Endometrial microvascular endothelial cells (primary cell): Measurements from ENCODE around the gene SDF2L1. TPM values are rescaled to one million over a fixed set of nuclear protein-coding genes. Genes with fewer than 3 reads are reported as not detected.
"Not testable (repeated sequence)": the region's sequence is repeated elsewhere in the genome, so short reads cannot be mapped to it uniquely, and the experiment has no call there.

Source experiments
- in situ Hi-C: cut with HindIII; loops from 2 replicates; pipeline ENCODE4 v1.10.0; 2017; ENCODE audit warnings: low sequenced_read_pairs, low pct_unique_long_range_greater_than_20kb; ENCODE audit errors: inconsistent ontology term
- total RNA-seq: library from RNA; depleted of rRNA; stranded (reverse); fragments of >200 nt; gene quantifications from one replicate; pipeline ENCODE4 v1.2.3, GENCODE V29; 2015; ENCODE audit errors: inconsistent ontology term

SDF2L1 gene
- total RNA-seq, 1 donor from 2014 or later, result 57.4 TPM

DNA sequence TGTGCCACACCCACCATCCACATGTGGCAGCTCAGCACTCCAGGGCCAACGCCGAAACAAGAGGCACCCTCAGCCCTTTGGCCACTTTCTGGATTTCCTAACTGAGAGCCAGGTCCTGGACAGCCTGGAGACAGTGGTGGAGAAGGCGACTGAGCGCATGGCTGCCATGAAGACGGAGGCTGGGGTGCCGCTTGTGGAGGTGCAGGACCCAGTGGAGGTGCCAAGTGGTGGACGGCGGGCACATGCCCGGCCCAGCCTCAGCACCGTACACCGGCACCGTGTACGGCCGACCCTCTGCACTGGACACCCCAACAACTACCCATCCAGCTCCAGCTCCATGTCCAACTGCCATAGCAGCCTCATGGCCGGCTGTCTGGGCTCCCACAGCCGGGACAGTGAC lies 8.0 kb upstream of the SDF2L1 start:
- in situ Hi-C loops, result no loop called here

DNA sequence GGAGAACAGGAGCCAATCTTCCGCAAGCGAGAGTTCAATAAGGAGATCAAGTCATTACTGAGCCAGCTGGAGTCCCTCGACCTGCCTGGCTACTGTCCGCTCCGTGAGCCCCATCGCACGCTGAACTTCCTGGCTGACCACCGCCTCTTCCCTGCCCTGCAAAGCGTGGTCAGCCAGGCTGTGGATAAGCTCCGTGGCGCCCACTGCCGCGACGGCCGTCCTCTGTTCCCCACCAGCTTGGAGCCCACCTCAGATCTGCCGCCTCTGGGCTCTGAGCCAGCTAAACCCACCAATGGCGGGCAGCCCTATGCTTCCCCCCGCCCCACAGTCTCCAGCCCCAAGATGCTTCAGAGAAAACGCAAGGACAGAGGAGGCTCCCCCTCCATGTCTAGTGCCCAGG lies 7.3 kb upstream of the SDF2L1 start:
- in situ Hi-C loops, result no loop called here

DNA sequence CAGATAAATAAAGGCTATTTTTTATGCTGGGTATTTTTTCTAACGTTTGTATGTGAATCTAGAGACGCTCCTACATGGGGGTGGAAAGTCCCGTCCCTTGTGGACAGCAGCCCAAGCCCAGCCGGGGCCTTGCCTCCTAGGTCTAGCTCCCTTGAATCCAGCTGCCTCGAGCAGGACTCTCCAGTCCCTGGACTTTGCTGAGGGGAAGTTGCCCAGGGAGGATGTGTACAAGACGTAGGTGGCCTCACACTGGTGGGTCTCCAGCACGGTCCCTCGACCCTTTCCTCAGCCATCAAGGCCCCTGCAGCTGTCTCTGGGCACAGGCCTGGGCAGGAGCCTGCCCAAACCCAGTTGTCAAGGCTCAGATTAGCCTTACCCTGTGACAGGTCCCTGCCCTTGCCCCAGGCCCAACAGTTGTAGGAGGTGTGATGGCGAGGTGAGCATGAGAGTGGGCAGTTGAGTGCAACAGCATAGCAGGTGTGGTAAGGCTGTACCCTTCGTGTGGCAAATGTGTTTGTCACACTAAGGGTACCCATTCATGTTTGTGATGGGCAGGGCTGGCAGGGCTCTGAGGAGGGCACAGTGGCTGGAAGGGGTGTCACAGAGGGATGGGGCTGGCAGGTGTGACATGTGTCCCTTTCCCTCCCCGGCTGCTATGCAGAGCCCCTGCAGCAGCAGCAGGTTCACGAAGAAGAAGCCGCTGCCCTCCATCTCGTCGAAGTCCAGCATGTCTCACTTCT lies 6.2 kb upstream of the SDF2L1 start:
- in situ Hi-C loops, result no loop called here

DNA sequence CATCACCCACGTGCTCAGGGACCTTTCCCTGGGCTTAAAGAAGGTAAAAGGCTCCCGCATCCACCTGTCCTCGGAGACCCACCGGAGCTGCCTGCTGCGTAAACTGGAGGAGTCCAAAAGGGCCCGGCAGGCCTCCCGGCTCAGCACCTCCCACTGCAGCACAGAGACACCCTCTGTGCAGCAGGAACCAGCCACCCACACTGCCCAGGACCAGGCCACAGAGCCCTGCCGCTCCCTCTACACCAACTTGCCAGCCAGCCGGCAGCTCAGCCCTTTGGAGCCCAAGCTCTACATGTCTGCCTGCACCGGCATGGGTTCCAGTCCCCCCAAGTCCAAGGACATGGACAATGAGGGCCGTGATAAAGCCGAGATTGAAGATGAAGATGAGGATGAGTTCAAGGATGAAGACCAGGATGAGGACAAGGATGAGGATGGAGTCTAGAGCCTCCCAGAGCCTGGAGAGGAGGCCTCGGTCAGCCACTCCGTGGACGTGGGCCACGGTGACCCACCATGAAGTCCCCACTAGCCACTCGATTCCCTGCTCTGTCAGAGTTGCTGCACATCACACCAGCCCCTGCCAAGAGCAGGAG lies 5.4 kb upstream of the SDF2L1 start:
- in situ Hi-C loops, result no loop called here

DNA sequence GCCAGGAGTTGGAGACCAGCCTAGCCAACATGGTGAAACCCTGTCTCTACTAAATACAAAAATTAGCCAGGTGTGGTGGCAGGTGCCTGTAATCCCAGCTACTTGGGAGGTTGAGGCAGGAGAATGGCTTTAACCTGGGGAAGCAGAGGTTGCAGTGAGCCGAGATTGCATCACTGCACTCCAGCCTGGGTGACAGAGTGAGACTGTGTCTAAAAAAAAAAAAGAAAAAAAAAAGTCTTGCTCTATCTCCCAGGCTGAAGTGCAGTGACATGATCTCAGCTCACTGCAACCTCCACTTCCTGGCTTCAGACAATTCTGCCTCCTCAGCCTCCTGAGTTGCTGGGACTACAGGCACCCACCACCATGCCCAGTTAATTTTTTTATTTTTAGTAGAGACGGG lies 4.7 kb upstream of the SDF2L1 start:
- in situ Hi-C loops, result not testable (repeated sequence)

DNA sequence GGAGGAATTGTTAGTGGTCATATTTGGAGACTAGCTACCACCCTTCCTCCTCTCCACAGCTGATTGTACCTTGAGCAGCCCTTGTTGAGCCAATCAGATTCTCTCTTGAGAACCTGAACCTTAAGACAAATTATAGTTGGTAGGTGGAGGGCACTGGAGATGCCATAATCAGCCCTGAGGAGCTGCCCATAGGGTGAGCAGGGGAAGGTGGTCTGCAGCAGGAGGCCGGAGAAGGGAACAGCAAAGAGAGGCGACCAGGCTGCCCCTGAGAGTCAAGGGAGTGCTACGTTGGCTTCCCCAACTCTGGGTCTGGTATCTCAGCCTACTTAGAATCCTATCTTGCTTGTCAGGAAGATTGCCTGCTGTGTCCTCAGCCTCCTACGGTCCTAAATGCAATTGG lies 2.7 kb upstream of the SDF2L1 start:
- in situ Hi-C loops, result no loop called here

DNA sequence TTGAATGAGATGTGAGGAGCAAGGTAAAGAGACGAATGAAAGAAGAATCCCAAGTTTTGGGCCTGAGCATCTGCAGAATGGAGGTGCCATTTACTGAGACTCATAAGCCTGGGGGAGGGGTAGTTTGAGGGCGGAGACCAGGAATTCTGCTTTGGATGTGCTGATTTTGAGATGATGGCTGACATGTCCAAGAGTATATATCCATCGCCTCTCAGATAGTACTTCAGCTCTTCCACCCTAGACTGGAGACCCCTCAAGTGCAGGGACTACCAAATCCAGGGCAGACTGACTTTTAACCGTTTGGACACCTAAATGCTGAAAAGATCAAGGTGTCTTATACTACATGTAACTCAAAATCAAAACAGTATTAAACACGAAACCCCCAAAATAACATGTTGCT lies 1.3 kb upstream of the SDF2L1 start:
- in situ Hi-C loops, result no loop called here

DNA sequence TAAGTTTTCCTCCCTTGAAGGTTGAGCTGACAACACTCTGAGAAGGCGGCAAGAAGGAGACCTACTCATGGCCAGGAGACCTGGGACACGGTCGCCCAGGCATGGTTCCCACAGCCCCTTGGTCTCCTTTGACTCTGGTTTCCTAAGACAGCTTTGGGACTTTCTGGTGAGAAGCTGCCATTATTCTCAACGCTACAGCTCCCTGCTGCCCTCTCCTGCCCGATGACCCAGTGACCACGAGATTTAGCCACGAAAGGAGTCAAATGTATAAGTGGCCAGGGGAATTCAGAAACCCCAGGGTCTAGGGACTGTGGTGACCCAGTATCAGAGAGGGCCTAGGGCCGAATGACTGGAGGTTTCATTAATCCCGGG lies 699 bp upstream of the SDF2L1 start:
- in situ Hi-C loops, result no loop called here

DNA sequence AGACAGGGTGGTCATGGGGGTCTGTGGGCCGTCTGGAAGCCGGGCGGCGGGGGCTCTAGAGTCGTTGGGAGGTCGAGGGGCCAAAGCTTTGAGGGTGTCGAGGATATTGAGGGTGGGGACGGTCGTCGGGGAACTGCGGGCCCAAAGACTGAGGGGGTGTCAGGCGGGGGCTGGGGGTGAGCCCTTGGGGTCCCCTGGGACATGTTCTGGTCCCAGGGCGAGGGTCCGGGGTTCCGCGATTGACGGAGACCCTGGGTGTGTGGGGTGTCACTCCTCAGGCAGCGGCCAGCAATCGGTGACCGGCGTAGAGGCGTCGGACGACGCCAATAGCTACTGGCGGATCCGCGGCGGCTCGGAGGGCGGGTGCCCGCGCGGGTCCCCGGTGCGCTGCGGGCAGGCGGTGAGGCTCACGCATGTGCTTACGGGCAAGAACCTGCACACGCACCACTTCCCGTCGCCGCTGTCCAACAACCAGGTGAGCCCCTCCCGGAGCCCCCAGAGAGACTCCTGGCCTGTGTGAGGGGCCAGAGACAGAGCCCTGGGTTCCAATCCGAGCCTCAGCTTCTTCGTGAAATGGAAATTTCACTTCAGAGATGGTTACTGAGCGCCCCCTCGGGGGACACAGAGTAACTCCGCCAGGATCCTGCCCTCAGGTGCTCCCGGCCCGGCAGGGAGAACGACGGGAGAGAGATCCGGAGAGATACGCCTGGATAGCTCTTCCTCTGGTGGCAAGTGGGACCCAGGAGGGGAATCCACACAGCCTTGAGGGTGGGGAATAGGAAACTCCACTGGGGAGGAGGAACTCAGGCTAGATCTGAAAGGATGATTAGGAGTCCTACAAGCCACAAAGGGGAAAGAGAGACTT lies 714 bp downstream of the SDF2L1 start:
- in situ Hi-C loops, result no loop called here

DNA sequence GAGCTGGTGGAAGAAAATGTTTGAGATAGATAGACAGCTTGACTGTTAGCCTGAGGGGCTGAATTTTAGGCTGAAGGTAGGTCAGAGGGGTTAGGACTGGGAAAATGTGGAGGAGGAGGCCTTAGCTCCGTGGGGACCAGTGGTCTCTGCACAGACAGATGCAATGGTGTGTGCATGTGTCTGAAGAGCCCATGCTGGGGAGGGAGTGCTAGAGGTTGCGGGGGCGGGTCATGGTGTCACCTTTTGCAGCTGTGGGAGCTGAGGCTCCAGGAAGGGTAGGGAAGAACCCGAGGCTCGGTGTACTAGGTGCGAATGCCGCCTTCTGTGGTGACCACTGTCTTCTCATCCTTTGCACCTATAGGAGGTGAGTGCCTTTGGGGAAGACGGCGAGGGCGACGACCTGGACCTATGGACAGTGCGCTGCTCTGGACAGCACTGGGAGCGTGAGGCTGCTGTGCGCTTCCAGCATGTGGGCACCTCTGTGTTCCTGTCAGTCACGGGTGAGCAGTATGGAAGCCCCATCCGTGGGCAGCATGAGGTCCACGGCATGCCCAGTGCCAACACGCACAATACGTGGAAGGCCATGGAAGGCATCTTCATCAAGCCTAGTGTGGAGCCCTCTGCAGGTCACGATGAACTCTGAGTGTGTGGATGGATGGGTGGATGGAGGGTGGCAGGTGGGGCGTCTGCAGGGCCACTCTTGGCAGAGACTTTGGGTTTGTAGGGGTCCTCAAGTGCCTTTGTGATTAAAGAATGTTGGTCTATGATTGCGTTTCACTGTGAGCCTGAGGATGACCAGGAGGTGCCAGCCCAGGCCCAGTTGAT lies 1.6 kb downstream of the SDF2L1 start:
- in situ Hi-C loops, result no loop called here

DNA sequence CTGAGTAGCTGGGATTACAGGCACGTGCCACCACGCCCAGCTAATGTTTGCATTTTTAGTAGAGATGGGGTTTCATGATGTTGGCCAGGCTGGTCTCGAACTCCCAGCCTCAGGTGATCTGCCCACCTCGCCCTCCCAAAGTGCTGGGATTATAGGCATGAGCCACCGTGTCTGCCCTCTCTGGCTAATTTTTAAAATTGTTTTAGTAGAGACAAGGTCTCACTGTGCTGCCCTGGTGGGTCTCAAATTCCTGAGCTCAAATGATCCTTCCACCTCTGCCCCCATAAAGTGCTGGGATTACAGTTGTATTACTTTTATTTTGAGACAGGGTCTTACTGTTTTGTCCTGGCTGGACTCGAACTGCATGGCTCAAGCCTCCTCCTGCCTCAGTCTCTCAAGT lies 3.4 kb downstream of the SDF2L1 start:
- in situ Hi-C loops, result not testable (repeated sequence)

DNA sequence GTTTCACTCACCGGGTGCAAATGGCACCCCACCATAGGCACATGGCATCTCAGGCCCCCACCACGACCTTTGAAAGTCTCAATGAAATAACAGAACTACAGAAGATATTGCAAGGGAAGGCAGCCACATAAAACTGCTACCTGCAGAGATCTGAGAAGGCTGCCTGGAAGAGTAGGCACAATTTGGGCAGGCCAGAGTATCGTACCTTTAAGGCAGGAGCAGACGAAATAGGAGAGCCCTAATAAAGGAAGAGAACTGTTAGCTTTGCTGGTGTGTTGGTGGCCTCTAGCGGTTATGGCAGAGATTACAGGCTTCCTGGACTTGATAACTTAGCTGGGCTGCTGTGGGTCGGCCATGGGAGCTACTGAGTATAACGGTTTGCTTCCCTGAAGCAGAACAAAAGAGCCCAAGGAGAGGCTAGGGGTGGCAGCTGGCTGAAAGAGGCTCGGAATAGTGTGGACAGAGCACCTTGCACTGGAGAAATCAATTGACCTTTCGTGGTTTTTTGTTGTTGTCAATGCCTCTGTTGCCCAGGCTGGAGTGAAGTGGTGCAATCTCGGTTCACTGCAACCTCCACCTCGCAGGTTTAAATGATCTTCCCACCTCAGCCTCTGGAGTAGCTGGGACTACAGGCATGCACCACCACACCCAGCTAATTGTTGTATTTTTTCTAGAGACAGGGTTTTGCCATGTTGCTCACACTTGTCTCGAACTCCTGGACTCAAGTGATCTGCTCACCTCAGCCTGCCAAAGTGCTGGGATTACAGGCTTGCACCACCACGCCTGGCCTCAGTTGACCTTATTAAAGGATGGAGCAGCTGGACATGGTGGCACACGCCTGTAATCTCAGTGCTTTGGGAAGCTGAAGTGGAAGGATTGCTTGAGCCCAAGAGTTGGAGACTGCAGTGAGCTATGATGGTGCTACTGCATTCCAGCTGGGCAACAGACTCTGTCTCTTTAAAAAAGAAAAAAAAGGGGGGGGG lies 4.8 kb downstream of the SDF2L1 start:
- in situ Hi-C loops, result no loop called here

DNA sequence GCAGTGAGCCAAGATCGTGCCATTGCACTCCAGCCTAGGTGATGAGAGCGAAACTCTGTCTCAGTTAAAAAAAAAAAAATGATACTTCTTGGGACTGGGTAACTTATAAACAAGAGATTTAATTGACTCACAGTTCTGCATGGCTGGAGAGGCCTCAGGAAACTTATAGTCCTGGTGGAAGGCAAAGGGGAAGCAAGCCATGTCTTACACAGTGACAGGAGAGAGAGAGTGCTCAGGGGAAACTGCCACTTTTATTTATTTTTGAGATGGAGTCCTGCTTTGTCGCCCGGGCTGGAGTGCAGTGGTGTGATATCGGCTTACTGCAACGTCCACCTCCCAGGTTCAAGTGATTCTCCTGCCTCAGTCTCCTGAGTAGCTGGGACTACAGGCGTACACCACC lies 8.2 kb downstream of the SDF2L1 start:
- in situ Hi-C loops, result no loop called here

DNA sequence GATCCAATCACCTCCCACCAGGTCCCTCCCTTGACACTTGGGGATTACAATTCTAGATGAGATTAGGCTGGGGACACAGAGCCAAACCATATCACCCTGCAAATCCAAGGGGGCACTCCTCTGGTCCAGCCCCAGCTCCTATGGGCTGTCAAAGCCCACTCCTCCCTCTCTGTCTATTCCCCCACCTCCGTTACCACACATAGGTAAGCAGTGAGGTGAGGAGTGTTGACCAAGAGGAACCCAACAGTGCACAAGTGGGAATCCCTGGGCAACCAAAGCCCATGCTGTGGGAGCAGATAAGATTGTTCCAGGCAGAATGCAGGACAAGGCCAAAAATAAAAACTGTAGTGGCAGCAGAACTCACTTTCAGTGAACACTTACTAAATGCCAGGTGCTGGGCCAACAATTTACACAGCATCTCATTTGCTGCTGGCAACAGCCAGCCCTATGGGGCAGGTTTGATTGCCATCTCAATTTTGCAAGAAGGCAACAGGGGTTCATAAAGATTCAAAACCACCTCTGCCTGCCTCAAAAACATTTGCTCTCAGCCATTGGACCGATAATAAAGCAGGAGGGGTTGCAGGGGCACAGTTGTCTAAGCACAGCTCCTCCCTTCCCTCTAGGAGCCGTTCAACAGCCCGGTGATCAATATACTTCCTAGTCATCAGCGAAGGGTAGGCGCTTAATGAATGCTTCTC lies 8.9 kb downstream of the SDF2L1 start:
- in situ Hi-C loops, result no loop called here

DNA sequence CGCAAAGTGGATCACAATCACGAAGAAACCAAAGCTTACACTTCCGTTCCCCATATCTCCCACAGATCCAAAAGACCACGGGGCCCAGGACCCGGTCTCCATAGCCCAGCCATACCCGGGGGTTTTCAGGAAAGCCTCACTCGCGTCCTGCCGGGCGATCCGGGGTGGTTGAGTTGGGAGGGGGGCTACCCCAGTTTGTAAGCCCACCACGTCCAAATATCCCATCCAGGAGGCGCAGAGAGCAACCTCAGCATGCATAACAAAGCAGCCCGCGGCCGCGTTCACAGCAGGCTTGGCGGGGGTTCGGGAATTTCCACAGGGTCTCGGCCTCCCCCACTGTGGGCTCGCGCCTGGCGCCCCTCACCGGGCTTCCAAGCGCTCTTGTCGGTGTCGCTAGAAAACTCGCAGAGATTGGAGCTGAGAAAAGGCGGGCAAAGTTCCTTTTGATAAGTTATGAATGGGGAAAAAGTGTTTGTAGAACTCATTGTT lies 9.5 kb downstream of the SDF2L1 start:
- in situ Hi-C loops, result no loop called here

DNA sequence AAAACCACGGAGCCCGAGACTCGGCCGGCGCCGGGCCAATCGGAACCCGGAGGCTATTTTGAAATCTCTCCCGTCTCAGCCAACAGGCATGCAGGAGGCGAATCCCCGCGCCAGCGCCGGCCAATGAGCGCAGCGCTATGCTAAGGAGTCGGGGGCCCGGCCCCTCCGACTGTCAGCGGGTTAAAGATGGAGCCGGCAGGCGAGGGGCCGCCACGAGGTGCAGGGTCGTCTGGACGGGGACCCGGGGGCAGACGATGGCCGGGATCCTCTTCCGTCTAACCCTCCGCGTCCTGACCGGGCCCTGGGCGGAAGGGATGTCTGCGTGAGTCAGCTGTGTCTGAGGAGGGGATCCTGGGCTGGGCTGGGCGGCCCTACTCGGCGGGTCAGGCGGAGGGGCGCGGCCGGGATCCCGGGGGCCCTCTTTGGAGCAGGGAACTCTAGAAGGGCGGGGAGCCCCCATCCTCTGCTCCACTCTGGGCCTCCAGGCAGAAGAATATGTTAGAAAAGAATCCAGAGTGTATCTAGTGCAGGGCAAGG lies 10.0 kb downstream of the SDF2L1 start:
- in situ Hi-C loops, result no loop called here
